SK-N-SH (cell line): Measurements from ENCODE around the gene PDE4D. TPM values are rescaled to one million over a fixed set of nuclear protein-coding genes. Genes with fewer than 3 reads are reported as not detected.
A peak's percentile ranks its signal among the peaks of the same experiment; 100 is the strongest.

Source experiments
- CTCF ChIA-PET: fragments of 300-600, 350-600 bp; formaldehyde crosslinking; extraction: SDS; loops from one replicate; lab custom pipeline; 2021; lab: Yijun Ruan, JAX
- POLR2A ChIA-PET: fragments of 350-600 bp; sonication (Branson Sonifier 250); formaldehyde crosslinking; extraction: SDS; loops from one replicate; lab custom pipeline; 2020; ENCODE audit warnings: antibody characterized with exemption, inconsistent platforms; lab: Yijun Ruan, JAX
- DNase-seq: peaks from one replicate; pipeline ENCODE4 v3.0.0; 2012
- H2AFZ ChIP-seq: fragments of 200-600 bp; sonication (generic); 2 replicates; pipeline ENCODE4 v1.8.1; 2016; ENCODE audit warnings: antibody characterized with exemption, mild to moderate bottlenecking, low read depth
- H3F3A ChIP-seq: fragments of 200-600 bp; sonication (generic); replicated peaks from 2 replicates; pipeline ENCODE3; 2016; ENCODE audit warnings: antibody characterized with exemption, mild to moderate bottlenecking; ENCODE audit not compliant: insufficient read depth
- H3K27ac ChIP-seq, 2 experiments: fragments of 200-500 bp in 1 of 2; fragments of 200-600 bp in 1 of 2; sonication (Bioruptor generic) in 1 of 2; sonication (generic), shearing (Covaris generic) in 1 of 2; 2 replicates each; pipeline versions ENCODE4 v1.5.1 to v1.6.1; 2014 to 2016; ENCODE audit warnings: low read depth in 2 of 2, inconsistent platforms in 1 of 2, low read length in 1 of 2, mild to moderate bottlenecking in 1 of 2, mixed read lengths in 1 of 2
- H3K27me3 ChIP-seq: fragments of 200-600 bp; sonication (generic), shearing (Covaris generic); 2 replicates; pipeline ENCODE4 v1.6.1; 2016; ENCODE audit warnings: mixed run types; ENCODE audit not compliant: insufficient read depth
- H3K36me3 ChIP-seq, 2 experiments: fragments of 200-500 bp in 1 of 2; fragments of 200-600 bp in 1 of 2; sonication (Bioruptor generic) in 1 of 2; sonication (generic) in 1 of 2; replicated peaks in 1 of 2; 2 replicates each; pipeline versions ENCODE3 to v1.5.1; 2014 to 2016; ENCODE audit warnings: low read length in 1 of 2, mild to moderate bottlenecking in 1 of 2; ENCODE audit not compliant: insufficient read depth in 2 of 2, control insufficient read depth in 1 of 2
- H3K4me1 ChIP-seq, 2 experiments: fragments of 200-500 bp in 1 of 2; fragments of 200-600 bp in 1 of 2; sonication (Bioruptor generic) in 1 of 2; sonication (generic), shearing (Covaris generic) in 1 of 2; 2 replicates each; pipeline versions ENCODE4 v1.5.1 to v1.6.1; 2014 to 2016; ENCODE audit warnings: low read depth in 1 of 2, low read length in 1 of 2, mixed run types in 1 of 2; ENCODE audit not compliant: insufficient read depth in 2 of 2, control insufficient read depth in 1 of 2
- H3K4me2 ChIP-seq: fragments of 200-600 bp; sonication (generic), shearing (Covaris generic); 2 replicates; pipeline ENCODE4 v1.6.1; 2017; ENCODE audit warnings: mixed run types
- H3K4me3 ChIP-seq, 2 experiments: fragments of 200-500 bp in 1 of 2; fragments of 200-600 bp in 1 of 2; sonication (Bioruptor generic) in 1 of 2; sonication (generic), shearing (Covaris generic) in 1 of 2; 2 replicates each; pipeline versions ENCODE4 v1.5.1 to v1.8.1; 2014 to 2016; ENCODE audit warnings: low read depth in 2 of 2, inconsistent platforms in 1 of 2, low read length in 1 of 2, mild to moderate bottlenecking in 1 of 2, mixed read lengths in 1 of 2, moderate library complexity in 1 of 2
- H3K79me2 ChIP-seq: fragments of 200-600 bp; sonication (generic); 2 replicates; pipeline ENCODE4 v1.8.1; 2017; ENCODE audit warnings: mild to moderate bottlenecking; ENCODE audit not compliant: insufficient read depth
- H3K9ac ChIP-seq: fragments of 200-600 bp; sonication (generic); 2 replicates; pipeline ENCODE4 v1.6.1; 2017; ENCODE audit warnings: mixed run types
- H3K9me2 ChIP-seq: fragments of 200-600 bp; sonication (generic); 2 replicates; pipeline ENCODE4 v1.6.1; 2017; ENCODE audit warnings: mixed run types
- H3K9me3 ChIP-seq: fragments of 200-600 bp; sonication (generic); 2 replicates; pipeline ENCODE4 v1.6.1; 2017; ENCODE audit warnings: mixed run types, mild to moderate bottlenecking, moderate library complexity
- H4K20me1 ChIP-seq: fragments of 200-600 bp; sonication (generic); 2 replicates; pipeline ENCODE4 v1.6.1; 2017; ENCODE audit warnings: mild to moderate bottlenecking, mixed run types; ENCODE audit not compliant: insufficient read depth
- ELF1 ChIP-seq: IDR thresholded peaks from 2 replicates; pipeline ENCODE4 v1.4.0; 2012
- EP300 ChIP-seq, 2 experiments: IDR thresholded peaks; 2 replicates each; pipeline versions ENCODE4 v1.4.0 to v1.6.1; 2012; ENCODE audit warnings: borderline replicate concordance in 1 of 2, low read depth in 1 of 2, low read length in 1 of 2
- EZH2phosphoT487 ChIP-seq: fragments of 200-600 bp; sonication (generic); IDR thresholded peaks from 2 replicates; pipeline ENCODE4 v1.6.1; 2017; ENCODE audit warnings: low read depth, mixed run types, mild to moderate bottlenecking, antibody characterized with exemption, moderate library complexity, borderline replicate concordance
- FOSL2 ChIP-seq: IDR thresholded peaks from 2 replicates; pipeline ENCODE4 v1.4.0; 2012; ENCODE audit warnings: low read depth, mild to moderate bottlenecking, moderate library complexity, borderline replicate concordance
- FOXJ3 ChIP-seq: sonication (generic); formaldehyde crosslinking; IDR thresholded peaks from 2 replicates; pipeline ENCODE4 v1.5.1; 2020; ENCODE audit warnings: mild to moderate bottlenecking, missing genetic modification reagents
- GABPA ChIP-seq: IDR thresholded peaks from 2 replicates; pipeline ENCODE4 v1.4.0; 2012; ENCODE audit warnings: low read depth, mild to moderate bottlenecking
- GATA2 ChIP-seq: sonication (generic); formaldehyde crosslinking; IDR thresholded peaks from 2 replicates; pipeline ENCODE4 v1.5.0; 2020; ENCODE audit warnings: mild to moderate bottlenecking, missing genetic modification reagents
- JUND ChIP-seq: IDR thresholded peaks from 2 replicates; pipeline ENCODE4 v1.4.0; 2012
- MAX ChIP-seq: IDR thresholded peaks from 2 replicates; pipeline ENCODE4 v1.4.0; 2012; ENCODE audit warnings: low read depth
- MXI1 ChIP-seq: IDR thresholded peaks from 2 replicates; pipeline ENCODE4 v1.6.1; 2012; ENCODE audit warnings: mild to moderate bottlenecking, low read depth, low read length, improper control_type of control experiment
- NFIC ChIP-seq: IDR thresholded peaks from 2 replicates; pipeline ENCODE4 v1.4.0; 2012; ENCODE audit warnings: borderline replicate concordance
- PBX3 ChIP-seq: IDR thresholded peaks from 2 replicates; pipeline ENCODE4; 2012
- POLR2AphosphoS5 ChIP-seq: IDR thresholded peaks from 2 replicates; pipeline ENCODE4 v1.6.1; 2012; ENCODE audit warnings: low read depth, low read length
- RAD21 ChIP-seq: IDR thresholded peaks from 2 replicates; pipeline ENCODE4 v1.6.1; 2012; ENCODE audit warnings: mild to moderate bottlenecking, low read length
- RCOR1 ChIP-seq: fragments of 150-350 bp; IDR thresholded peaks from 2 replicates; pipeline ENCODE4 v1.6.1; 2017; ENCODE audit warnings: antibody characterized with exemption, low read length
- TCF12 ChIP-seq: IDR thresholded peaks from 2 replicates; pipeline ENCODE4 v1.4.0; 2012
- USF2 ChIP-seq: fragments of 150-350 bp; IDR thresholded peaks from 2 replicates; pipeline ENCODE4 v1.6.1; 2017; ENCODE audit warnings: antibody characterized with exemption, low read length, low read depth, borderline replicate concordance
- ZBTB33 ChIP-seq: IDR thresholded peaks from 2 replicates; pipeline ENCODE4 v1.4.0; 2012; ENCODE audit warnings: low read depth, borderline replicate concordance
- WGBS: methylation state at CpG from one replicate; pipeline ENCODE4 v1.1.6; 2017; ENCODE audit warnings: low lambda C conversion rate; 5-methylcytosine and 5-hydroxymethylcytosine counted together
- polyA plus RNA-seq, 3 experiments: library from polyadenylated mRNA; depleted of rRNA; stranded (reverse); fragments of >200 nt; gene quantifications; 2 replicates each; pipeline ENCODE4 v1.2.3, GENCODE V29; 2012

PDE4D gene
- polyA plus RNA-seq, 1 of the 3 experiments (the other 2 are of a cell fraction): 2.4 TPM

GRCh38 chr5:59786334-59786805 lies 107.2 kb downstream of the PDE4D start:
- Histone ChIP-seq H3K36me3 (no peaks in the 10 kb centered on the region), H3K79me2 (no peaks in the 10 kb centered on the region), H3K4me3 (peak overlapping the region in 1 of 2 experiments; percentile 12; a peak in 1 of 4 replicates), H3K27ac (peak overlapping the region; percentile 87 to 89), H3K9me2 (no peaks in the 10 kb centered on the region), H3K9ac (peak overlapping the region; percentile 64; the same call in 1 of the 2 replicates), H3K4me1 (peaks cover 17 to 28% of the 10 kb centered on the region in 2 experiments; a peak in 3 of 4 replicates), H3K9me3 (no peaks in the 10 kb centered on the region), H3K4me2 (peak overlapping the region; percentile 59), H2AFZ (peak overlapping the region; percentile 90), H3K27me3 (no peaks in the 10 kb centered on the region), H4K20me1 (no peaks in the 10 kb centered on the region), H3F3A (peaks cover 19% of the 10 kb centered on the region)
- peak; percentile 84 for TF ChIP-seq GATA2 (CRISPR knock-in tag)
- TF ChIP-seq ZBTB33: no peak
- TF ChIP-seq FOXJ3 (CRISPR knock-in tag): peak; percentile 79
- 0 out of 2 replicates have a peak, but pooled peaks have one; percentile 19 for TF ChIP-seq MXI1
- TF ChIP-seq TCF12: peak; percentile 75; the same call in 1 of the 2 replicates
- TF ChIP-seq PBX3: peak; percentile 70; the same call in 1 of the 2 replicates
- TF ChIP-seq JUND: peak; percentile 65
- TF ChIP-seq GABPA: no peak
- peak; percentile 75 for TF ChIP-seq FOSL2
- peak; percentile 75 to 87 for TF ChIP-seq EP300 (IDR thresholded peaks at IDR 0.05; ENCODE audit: borderline replicate concordance in 1 of 2, low read depth in 1 of 2, low read length in 1 of 2)
- TF ChIP-seq EZH2phosphoT487: no peak
- TF ChIP-seq USF2: no peak
- no peak for TF ChIP-seq RAD21
- peak; percentile 65; the same call in 1 of the 2 replicates for TF ChIP-seq ELF1
- TF ChIP-seq NFIC: 0 out of 2 replicates have a peak, but pooled peaks have one; percentile 5
- peak; percentile 57; the same call in 1 of the 2 replicates for TF ChIP-seq MAX
- no peak; the same call in 1 of the 2 replicates for TF ChIP-seq POLR2AphosphoS5
- peak; percentile 93; the same call in 1 of the 2 replicates for TF ChIP-seq RCOR1
- DNase-seq: peak; percentile 58
- ChIA-PET CTCF (interaction anchor here (0.6 to 7.0 kb wide), 10 partner anchors 9 to 1848 kb away, joined by 3 to 25 read pairs (median 4); no protein-coding TSS in a partner anchor), POLR2A (interaction anchor here (0.7 to 1.1 kb wide), 2 partner anchors 18 to 32 kb away, joined by 3 to 5 read pairs; no protein-coding TSS in a partner anchor)
- WGBS: 6% methylated on average over 6 of the region's 6 CpGs
